Stimulated activated CD8-positive, alpha-beta memory T cell treated with anti-CD3 and anti-CD28 coated beads, Interleukin-4, amount 100 ng/mL, for 24 hours (primary cell): Measurements from ENCODE around the gene SEC16A.
"Not testable (repeated sequence)": the region's sequence is repeated elsewhere in the genome, so short reads cannot be mapped to it uniquely, and the experiment has no call there.

ENCODE experiments used
- DNase-seq: peaks from one replicate; pipeline ENCODE4 v3.0.0-alpha.2; 2020; ENCODE audit warnings: low read depth

SEC16A gene

GRCh38 chr9:136438548-136439480 lies 44.0 kb downstream of the SEC16A start:
- DNase-seq = peak; percentile 38

- DNase-seq = no peak
These were observed 44.8 kb downstream of the SEC16A start for GRCh38 chr9:136437839-136438547.

GRCh38 chr9:136437430-136437829 lies 45.4 kb downstream of the SEC16A start:
- no peak for DNase-seq

- DNase-seq = no peak
These were observed 46.7 kb downstream of the SEC16A start for GRCh38 chr9:136436055-136436634.

- DNase-seq = no peak
These were observed 48.2 kb downstream of the SEC16A start for GRCh38 chr9:136434580-136435169.

- no peak for DNase-seq
These were observed 48.8 kb downstream of the SEC16A start for GRCh38 chr9:136433849-136434579.

GRCh38 chr9:136433043-136433715 lies 49.7 kb downstream of the SEC16A start:
- DNase-seq = no peak

GRCh38 chr9:136432591-136432990 lies 50.2 kb downstream of the SEC16A start:
- DNase-seq = no peak

- no peak for DNase-seq
These were observed 51.0 kb downstream of the SEC16A start for GRCh38 chr9:136431782-136432350.

GRCh38 chr9:136430588-136431234 lies 52.1 kb downstream of the SEC16A start:
- DNase-seq = no peak

- DNase-seq = no peak
These were observed 53.0 kb downstream of the SEC16A start for GRCh38 chr9:136429683-136430491.

GRCh38 chr9:136429075-136429628 lies 53.7 kb downstream of the SEC16A start:
- DNase-seq = no peak

GRCh38 chr9:136426787-136427186 lies 56.1 kb downstream of the SEC16A start:
- no peak for DNase-seq

GRCh38 chr9:136425367-136425766 lies 57.5 kb downstream of the SEC16A start:
- not testable (repeated sequence) for DNase-seq

GRCh38 chr9:136424750-136425362 lies 58.0 kb downstream of the SEC16A start:
- no peak for DNase-seq

GRCh38 chr9:136423432-136424146 lies 59.3 kb downstream of the SEC16A start:
- DNase-seq = no peak

- DNase-seq = no peak
These were observed 60.0 kb downstream of the SEC16A start for GRCh38 chr9:136422876-136423275.

- DNase-seq = no peak
These were observed 61.0 kb downstream of the SEC16A start for GRCh38 chr9:136421791-136422190.
